ENCODE results near the gene GNAS-AS1.

DNA sequence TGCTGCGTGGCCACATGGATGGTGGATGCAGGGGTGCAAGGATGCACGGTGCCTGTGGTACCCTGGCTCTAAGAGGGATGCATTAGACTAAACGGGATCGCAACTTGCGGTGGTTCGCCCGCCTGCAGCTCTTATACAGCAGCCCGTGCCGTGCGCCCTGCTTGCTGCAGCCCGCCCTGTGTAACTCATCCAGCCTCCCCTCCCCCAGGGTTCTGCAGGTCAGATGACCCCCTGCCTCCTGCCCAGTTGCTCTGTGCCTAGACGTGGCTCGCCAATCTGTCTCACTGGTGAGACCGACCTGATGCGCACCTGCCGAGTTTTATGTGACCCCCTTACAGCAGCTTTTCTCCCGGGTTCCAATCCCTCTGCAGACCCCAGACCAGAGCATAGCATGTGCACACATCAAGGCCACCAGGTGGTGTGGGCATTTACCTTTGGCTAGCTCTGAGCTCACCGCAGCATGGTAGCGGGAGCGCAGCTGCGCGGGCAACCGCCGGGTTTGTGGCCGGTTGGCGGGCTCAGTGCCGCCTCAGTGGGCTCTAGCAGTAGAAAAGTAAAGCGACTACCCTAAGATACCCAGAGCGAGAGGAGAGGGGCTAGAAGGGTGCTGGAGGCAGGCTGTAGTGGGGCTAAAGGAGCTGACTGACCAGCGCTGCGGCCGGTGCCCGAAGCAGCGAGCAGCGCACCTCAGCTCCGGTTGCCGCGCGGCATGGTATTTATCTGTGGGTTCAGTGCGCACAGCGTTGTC lies 693 bp upstream of the GNAS-AS1 start:
- TF ChIP-seq, protein P1, sequence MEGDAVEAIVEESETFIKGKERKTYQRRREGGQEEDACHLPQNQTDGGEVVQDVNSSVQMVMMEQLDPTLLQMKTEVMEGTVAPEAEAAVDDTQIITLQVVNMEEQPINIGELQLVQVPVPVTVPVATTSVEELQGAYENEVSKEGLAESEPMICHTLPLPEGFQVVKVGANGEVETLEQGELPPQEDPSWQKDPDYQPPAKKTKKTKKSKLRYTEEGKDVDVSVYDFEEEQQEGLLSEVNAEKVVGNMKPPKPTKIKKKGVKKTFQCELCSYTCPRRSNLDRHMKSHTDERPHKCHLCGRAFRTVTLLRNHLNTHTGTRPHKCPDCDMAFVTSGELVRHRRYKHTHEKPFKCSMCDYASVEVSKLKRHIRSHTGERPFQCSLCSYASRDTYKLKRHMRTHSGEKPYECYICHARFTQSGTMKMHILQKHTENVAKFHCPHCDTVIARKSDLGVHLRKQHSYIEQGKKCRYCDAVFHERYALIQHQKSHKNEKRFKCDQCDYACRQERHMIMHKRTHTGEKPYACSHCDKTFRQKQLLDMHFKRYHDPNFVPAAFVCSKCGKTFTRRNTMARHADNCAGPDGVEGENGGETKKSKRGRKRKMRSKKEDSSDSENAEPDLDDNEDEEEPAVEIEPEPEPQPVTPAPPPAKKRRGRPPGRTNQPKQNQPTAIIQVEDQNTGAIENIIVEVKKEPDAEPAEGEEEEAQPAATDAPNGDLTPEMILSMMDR (IDR thresholded peaks at IDR 0.05) = no peak
- TF ChIP-seq ZFX (IDR thresholded peaks at IDR 0.05; ENCODE audit: borderline replicate concordance) = no peak
